CD4-positive, alpha-beta T cell treated with Interleukin-6 at 100 ng/mL for 8 hours (primary cell): ENCODE measurements around the gene IMP3.

Experiments
- DNase-seq: peaks from one replicate; pipeline ENCODE4 v3.0.0-alpha.2; 2020; ENCODE audit warnings: mixed read lengths, low spot score

Gene IMP3

DNA sequence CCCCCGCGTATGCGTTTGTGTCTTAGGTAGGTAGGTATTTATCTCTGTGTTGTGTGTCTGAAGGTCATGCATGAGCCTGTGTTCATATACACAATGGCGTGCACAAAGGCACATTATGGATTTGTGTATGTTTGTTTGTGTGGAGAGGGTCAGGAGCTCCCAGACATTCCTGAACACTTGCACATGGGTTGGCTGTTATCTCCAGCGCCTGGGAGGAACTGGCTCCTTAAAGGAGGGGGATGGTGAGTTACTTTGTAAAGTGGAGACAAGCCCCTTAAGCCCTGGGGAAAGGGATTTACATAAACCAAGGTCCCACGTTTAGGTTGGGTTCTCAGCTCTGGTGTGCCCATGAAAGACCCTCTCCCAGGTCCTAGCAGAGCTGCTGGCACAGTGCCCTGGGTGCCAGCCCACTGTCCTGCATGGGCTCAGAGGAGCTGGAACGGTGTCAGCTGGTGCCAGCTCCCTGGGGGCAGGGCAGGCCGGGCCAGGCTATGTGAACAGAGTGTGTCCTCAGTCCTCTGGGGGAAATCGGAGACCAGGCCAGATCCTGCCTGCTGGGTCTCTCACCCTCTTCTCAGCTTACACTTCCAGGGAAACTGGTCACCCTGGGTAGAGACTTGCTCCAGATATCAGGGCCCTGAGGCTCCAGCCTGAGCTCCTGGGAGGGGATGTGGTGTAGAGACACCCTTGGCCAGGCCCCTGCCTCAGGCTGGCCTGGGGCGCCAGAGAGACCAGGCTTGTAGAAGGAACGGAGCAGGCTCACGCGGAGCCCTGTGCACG lies 32.8 kb upstream of the IMP3 start:
- no peak for DNase-seq

DNA sequence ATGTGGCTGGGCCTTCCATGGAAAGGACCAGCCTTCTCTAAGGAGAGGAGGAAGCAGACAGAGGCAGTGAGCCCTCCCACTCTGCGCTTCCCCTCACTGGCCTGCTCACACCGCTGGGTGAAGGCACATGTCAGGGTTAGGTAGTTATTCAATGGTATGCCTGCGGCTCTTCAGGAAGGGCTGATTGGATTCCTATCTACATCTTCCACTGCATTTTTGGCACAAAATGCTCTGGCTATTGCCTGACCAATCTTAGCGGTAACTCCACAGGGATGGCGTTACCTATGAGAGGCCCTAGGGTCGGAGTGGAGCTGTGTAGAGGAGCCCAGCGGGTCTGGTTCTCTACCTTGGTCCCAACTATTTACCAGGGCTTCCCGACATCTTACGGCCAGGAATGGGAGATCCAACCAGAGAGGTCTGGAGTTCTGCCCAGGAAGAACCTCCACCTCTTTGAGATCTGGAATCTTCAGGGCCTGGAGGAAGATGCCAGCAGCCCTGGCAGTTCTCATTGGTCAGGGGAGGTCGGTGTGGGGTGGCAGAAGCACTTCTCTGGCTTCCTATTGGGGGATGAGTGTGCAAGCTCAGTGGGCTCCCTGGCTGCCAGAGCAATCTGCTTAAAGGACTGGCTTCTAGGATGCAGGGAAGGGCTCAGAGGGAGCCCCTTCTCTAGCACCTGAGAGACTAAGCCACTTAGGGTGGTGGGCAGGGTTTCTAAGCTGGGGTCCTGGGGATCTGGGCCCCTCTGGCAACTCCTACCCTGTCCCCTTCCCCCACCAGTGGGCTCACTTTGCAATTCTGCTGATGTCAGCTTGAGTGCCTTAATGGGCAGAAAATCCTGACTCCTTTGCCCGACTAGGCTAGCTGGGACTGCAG lies 31.9 kb upstream of the IMP3 start:
- DNase-seq, result no peak

DNA sequence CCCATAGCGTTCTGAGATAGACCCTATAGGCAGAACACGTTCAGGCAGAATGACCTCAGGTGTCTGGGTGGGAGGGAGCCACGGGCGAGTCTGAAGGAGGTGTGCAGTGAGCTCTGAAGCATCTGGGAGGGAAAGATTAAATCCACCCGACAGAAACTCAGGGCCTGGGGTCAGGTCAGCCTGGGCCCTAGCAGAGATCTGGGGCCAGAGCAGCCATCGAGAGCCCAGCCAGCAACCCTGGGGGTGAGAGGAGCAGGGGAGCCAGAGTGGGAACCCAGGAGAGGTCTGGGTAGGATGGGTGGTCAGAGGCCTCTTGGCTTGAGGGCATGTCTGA lies 29.8 kb upstream of the IMP3 start:
- DNase-seq, result no peak

DNA sequence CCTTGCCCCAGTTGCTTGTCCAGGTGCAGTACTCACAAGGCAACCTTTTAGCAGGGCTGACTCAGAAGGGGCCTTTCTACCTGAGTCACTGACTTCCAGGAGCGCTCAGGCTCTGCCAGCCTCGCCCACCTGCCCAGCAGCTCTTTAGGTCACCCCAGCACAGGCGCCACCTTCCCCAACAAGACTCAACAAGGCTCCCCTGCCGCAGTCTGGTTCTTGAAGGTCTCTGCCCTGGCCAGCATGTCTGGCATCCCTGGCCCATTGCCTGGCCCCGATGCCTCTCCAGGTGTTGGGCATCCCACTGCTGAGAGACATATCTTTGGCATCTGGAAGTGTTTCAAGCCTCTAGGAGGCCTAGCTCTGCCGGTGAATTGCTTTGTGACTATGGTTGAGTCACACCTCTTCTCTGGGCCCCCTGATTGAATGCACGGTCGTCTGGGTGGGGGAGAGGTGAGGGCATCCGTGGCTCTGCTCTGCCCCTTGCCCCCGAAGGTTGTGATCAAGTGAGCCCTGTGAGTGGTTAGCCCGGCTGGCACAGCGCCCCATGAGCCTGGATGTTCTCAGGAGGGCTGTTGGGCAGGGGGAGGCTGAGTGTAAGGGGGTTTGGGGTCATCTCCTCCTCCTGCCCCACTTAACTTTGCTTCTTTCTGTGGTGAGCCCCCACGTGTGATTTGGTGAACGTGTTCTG lies 29.3 kb upstream of the IMP3 start:
- DNase-seq, result no peak

DNA sequence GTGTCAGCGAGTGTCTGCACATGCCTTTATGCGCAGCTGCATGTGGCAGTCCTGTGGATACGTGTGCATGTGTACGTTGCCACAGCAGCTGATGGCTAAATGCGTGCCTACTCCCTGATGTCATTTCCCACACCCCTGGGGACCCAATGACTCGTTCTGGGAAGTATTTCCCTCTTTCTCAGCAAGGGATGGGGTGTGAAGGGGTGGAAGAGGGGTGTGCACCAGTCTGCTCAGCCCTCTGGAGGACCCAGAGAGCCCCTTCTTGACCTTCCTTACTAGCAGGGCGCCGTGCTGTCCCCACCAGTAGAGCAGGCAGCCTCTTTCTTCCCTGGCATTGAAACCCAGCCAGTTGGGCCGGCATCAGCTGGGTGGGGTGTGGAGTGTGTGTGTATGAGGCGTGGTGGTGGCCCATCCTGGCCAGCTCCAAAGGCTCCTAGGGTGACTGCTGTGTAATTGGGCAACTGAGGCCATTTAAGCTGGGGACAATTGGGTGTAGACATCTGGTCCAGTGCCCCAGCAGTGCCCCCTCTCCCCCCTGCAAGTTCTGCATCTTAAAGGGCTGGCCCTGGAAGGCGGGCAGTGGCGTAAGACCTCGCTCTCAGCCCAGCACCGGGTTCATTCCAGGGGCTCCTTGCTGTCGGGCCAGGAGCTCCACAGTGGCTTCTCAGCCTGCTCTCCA lies 26.9 kb upstream of the IMP3 start:
- DNase-seq, result no peak

DNA sequence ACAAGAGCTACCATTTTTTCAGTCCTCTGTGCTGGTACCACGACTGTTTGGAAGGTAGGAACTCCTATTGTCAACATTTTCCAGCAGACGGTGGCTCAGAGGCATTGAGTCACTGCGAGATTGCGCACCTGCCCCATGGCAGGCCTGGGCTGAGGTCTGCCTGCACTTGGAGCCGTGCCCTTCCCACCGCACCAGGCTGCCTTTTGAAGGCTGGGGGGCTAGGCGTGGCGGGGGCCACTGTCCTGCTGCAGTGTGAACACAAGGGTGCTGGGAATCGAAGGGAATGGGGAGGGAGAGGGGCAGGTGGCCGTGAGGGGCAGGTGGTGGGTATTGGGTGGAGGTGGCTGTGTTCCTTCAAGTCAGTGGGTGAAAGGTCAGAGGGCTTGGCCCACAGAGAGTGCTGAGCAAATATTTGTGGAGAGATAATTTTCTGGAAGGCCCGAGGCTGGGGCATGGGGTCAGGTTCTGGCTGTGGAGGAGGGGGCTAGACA lies 24.0 kb upstream of the IMP3 start:
- DNase-seq, result no peak

DNA sequence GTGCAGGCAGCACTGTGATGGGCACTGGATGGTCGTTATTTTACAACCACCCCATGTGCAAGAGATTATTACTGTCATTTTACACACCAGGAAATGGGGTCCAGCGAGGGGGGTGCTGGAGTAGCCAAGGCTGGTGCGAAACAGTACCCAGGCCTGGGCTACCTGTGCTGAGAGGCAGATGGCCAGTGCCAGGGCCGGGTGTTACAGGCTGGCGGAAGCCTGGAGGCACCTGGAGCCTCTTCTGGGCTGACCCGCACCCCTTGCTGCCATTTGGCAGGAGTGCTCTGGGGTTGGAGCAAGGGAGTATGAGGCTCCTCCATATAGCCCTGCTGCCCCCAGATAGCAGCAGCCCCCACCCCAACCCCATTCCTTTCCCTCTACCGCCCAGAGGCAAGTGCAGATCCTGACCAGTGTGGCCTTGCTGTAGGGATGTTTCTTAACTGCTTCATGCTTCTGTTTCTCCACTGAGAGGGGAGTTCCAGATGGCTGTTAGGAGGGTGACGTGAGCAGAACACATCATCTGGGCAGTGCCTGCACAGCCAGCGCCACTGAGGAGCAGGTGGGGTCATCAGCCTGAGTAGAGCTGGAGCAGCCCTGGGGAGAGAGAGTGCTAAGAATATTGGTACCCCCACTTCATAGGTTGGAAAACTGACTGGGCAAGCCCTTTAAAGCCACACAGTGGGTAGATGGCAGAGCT lies 22.9 kb upstream of the IMP3 start:
- no peak for DNase-seq

DNA sequence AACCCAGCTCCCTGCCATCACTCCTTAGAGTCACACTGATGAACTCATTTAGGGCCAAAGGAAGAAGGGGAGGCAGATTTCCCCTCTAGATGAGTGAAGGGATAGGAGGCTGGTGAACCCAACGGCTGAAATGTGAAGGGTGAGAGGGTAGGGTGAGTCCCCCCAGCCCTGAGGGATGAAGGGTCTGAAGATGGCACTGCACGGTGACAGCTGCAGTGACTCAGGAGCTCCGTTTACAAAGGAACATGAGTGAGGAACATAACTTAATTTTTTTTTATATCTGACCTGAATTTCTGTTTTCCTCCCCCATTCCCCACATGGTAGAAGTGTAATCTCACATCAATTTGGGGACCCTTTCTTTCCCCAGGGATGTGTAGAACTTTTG lies 21.7 kb upstream of the IMP3 start:
- no peak for DNase-seq

DNA sequence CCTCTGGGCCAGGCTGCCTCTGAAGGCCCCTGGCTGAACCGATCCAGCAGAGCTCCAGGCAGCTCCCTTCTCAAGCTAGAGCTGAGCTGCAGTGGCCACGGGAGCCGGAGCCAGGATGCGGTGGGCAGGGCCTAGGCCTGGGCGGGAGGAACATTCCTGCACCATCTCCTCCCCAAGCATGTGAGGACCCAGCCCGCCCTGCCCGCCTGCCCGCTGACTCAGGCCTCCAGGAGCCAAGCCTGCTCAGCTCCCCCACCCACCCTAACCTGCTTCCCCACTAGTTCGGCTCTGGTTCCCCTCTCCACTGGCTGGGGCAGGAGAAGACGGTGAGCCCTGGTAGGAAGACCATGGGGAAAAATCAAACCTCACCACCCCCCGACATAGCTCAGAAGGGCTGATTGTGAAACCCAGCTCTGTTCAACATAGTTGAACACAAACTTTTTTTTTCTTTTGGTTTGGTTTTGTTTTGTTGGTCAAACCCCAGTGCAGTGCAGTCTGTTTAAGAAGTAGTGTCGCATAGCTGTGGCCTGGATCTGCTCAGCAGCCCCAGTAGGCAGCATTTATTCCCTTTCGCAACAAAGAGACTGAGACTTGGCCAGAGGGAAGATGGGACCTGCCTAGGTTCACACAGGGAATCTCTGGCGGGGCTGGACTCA lies 21.2 kb upstream of the IMP3 start:
- no peak for DNase-seq

DNA sequence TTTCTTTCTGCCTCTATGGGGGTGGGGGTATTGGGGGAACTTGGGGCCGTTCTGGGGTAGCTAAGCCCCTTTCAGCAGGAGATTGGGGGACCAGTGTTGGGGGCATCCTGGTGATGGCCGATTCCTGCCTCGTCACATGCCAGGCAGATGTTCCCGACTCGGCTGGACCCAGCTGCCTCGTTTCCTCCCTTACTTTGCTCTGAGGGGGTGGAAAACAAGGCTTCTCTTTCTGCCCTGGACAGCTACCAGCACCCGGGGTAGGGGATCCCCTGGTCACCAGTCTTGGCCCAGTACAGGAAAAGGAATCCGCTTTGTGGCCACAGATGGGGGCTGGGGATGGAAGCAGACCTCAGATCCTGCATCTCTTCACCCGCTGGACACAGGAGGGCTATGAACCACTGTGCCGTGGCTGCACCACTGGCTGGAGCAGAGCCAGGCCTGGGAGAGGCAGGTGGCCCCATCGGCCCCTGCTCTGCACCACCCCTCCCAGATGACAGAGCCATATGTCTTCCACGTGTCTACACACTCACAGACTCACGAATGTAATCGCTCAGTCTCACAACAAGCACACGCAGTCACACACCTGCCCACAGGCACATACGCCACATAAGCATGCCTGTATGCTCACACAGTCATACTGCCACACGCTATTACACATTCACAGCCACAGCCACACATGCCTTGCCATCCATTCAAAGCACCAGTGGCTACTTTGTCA lies 20.1 kb upstream of the IMP3 start:
- DNase-seq, result no peak

DNA sequence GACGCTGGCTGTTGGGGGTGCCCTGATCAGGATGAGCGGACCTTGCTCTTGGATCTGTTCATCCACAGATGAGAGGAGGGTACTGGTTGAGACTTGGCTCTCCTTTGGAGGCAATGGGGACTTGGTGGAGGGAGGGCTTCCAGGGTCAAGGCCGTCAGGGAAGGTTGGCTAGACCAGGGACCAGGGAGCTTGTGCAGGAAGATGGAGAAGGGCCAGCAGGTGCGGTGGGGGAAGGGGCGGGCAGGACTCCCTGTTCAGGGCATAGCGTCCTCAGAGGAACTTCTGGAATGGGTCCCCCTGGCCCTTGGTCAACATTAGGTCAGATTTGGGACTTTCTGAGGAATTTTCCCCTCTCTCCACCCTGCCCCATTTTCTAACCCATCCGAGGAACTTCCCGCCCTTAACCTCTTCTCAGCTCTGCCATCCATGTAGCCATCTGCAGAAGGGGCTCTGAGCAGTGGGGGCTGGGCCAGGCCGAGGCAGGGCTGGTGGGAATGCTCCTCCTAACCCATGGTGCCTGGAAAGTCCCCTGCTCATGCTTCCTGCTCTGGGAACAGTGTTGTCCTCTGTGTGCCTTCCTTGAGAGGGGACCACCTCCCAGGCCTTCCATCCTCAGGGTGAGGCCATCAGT lies 19.2 kb upstream of the IMP3 start:
- DNase-seq, result no peak

DNA sequence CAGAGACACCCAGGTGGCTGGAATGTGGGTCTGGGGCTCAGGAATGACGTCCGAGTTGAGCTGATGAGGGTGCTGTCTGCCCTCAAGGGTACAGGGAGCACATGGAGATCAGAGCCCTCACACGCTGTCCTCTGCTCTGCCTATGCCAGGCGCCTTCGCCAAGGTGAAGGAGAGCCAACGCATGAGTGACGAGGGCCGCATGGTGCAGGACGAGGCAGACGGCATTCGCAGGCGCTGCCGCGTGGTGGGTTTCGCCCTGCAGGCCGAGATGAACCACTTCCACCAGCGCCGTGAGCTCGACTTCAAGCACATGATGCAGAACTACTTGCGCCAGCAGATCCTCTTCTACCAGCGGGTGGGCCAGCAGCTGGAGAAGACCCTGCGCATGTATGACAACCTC lies 16.8 kb upstream of the IMP3 start:
- DNase-seq, result no peak

DNA sequence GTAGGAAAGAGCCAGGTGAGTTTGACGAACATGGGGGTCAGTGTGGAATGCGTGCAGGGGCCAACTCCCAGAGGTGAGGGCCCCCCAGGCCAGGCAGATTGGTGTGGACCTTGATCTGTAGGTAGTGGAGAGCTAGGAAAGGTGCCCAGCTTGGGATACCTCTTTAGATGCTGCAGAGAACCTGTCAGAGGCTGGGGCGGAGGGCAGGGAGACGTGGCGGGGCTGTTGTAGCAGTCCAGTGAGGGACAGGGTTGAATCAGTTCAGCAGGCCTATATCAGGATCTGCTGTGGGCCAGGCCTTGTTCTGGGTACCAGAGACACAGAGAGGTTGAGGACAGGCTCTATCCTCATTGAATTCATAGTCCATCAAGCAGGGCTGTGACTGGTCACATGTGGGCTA lies 16.3 kb upstream of the IMP3 start:
- no peak for DNase-seq

DNA sequence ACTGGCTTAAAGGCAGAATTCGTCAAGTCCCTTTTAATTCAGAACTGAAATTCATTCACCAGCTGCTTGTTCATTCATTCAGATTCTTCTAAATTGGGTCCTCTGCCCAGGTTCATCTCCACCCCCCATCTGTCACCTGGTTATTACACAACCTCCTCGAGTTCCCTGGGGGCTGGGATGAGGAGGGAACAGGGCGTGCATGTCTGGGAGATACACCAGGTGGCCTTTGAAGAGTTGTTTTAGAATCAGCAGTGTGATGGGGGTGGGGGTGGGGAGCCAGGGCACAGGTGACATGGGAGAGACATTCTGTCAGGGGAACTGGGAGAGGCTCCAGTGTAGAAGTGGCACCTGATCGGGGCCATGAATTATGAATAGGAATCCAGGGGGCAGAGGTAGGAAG lies 15.9 kb upstream of the IMP3 start:
- DNase-seq, result no peak

DNA sequence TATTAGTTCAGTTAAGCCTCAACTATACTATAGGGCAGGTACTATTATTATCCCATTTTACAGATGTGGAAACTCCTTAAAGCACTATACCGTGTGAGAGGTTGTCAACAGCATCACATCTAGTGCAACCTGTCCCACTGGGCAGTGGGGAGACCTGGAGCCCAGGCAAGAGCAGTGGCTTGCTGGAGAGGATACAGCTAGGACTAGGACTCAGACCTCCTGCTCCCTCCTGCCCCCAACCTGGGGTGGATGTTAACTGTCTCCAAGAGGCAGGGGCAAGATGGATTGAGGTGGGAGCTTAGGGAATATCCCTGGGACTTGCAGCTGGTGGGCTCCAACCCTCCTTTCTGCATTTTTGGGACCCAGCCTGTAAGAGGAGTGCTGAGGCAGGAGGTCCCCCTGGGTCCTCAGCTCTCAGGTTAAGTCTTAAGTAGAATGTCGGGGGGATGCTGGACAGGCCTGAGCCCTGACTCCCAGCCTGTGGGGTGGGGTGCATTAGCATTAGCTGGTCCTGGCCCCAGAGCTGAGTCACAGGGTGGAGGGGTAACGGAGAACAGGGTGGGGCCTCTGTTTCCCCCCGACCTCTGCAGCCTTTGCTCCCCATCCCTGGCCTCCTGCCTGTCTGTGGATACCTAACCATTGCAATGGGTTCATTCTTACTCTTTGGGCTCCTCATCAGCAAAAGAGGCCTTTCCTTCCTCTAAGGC lies 14.3 kb upstream of the IMP3 start:
- no peak for DNase-seq

DNA sequence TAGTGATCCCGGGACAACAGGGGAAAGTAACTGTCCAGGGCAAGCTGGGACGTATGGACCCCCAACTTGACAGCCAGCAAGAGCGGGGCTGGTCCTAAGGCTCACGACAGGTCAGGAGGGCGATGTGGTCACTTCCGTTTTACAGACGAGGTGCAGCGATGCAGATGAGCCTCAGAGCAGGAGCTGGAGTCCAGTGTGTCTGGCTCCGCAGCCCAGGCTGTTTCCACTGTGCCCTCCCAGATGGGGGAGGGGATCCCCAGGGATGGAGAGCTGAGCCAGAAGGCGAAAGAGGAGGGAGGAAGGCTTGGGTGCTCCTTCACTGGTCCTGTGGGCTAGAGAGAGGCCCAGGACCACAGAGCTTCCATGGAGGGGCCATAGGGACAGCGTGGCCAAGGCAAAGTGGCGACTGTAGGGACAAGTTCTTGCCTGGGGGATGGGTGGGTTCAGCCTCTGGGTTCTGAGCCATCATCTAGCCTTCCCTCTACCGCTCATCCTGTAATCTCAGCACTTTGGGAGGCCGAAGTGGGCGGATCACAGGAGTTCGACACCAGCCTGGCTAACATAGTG lies 13.4 kb upstream of the IMP3 start:
- DNase-seq, result no peak

DNA sequence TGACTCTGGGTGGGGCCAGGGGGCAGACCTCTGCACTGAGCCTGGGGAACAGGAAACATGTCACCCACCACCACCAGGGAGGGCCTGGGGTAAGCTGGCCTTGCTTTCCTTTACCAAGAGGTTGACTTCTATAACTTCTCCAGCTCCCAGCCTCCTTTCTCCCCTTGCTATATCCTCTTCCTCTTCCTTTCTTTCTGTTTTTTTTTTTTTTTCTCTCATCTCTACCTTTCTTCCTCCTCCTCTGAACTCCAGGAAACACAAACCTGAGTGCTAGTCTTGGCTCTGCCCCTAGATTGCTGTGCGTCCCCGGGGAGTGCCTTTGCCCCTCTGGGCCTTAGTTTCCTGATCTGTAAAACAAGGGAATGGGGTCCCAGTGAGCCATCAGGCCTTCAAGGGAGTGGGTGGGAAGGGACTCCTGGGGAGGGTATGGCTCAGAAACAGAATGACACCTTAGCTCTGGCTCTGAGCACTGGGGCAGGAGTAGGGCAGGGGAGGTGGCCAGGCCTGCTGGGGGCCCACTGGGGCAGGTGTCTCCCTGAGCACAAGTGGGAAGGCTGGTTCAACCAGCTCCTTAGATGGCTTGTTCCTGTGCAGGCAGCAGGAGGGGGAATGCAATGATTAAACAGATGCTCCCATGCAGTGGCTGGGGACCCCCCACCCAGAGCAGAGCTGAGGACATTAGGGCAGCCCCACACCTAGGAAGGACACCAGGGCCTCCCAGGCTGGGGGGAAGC lies 12.0 kb upstream of the IMP3 start:
- DNase-seq, result no peak
